GM19455 (cell line): Measurements from ENCODE around the gene LCN10.
"Not testable (repeated sequence)": the region's sequence is repeated elsewhere in the genome, so short reads cannot be mapped to it uniquely, and the experiment has no call there.

Experiments used
- ATAC-seq: cut with Tn5 transposase; IDR thresholded peaks from one replicate; pipeline ENCODE4 v1.9.1; 2021; ENCODE audit not compliant: unreplicated experiment

LCN10 gene

GRCh38 chr9:136704741-136705140, 38.0 kb downstream of the LCN10 start:
- not testable (repeated sequence) for ATAC-seq

DNA sequence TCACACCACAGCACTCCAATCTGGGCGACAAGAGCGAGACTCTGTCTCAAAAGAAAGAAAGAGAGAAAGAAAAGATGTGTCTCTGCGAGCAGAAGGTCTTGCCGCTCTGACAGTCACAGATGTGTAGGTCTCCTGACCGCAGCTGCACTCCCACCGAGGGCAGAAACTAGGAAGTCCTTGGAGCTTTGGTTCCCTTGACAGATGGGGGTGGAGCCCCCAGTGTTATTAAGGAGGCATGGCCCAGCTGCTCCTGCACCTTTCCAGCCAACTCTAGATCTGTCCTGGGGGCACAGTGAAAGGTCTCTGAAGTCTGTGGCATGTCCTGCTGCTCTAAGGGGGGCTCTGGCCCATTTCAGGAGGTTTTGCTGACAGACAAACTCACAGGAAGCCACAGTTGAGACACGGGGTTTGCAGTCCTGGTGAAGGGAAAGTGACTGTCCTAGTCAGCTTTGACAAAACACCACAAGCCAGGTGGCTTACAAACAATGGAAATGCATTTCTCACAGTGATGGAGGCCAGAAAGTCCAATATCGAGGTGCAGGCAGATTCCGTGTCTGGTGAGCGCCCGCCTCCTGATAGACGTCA, 39.4 kb downstream of the LCN10 start:
- no peak for ATAC-seq

DNA sequence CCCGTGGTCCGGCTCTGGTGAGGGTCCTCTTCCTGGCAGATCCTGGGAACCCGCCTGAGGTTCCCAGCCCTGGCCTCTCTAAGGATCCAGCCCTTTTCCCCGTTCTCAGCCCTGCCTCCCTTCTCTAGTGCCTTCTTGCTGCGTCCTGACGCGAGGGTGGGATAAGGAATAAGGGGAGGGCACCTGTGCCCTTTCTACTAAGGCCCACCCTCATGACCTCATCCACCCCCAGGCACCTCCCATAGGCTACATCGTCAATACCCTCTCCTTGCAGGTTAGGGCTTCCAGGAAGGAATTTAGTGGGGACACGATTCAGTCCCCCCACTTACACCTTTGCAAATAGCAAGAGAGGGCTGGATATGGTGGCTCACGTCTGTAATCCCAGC, 41.1 kb downstream of the LCN10 start:
- no peak for ATAC-seq

GRCh38 chr9:136700959-136701667, 41.6 kb downstream of the LCN10 start:
- no peak for ATAC-seq

- ATAC-seq, result no peak
These were observed 42.4 kb downstream of the LCN10 start for GRCh38 chr9:136700304-136700703.

DNA sequence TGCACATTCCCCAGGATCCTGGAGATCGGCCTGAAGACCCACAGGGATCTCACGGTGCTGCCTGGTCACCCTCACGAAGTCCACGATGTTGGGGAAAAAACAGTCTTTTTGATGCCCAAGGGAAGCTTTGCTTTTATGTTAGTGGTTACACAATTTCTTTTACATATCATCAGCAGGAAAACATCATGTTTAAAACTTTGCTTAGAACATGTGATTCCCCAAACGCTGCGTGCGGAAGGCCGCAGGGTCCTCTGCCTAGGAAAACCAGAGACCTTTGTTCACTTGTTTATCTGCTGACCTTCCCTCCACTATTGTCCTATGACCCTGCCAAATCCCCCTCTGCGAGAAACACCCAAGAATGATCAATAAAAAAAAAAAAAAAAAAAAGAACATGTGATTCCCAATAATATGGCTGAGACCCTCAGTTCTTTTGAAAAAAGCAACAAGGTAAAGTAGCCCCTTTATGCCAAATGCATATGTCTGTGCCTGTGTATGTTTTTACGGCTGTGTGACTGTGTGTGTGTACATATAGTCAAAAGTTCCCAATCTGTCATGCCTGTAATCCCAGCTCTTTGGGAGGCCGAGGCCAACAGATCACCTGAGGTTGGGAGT, 44.0 kb downstream of the LCN10 start:
- no peak for ATAC-seq

GRCh38 chr9:136697821-136698526, 44.8 kb downstream of the LCN10 start:
- no peak for ATAC-seq

GRCh38 chr9:136697146-136697820, 45.5 kb downstream of the LCN10 start:
- ATAC-seq, result no peak

- no peak for ATAC-seq
These were observed 46.2 kb downstream of the LCN10 start for GRCh38 chr9:136696502-136696901.

- no peak for ATAC-seq
These were observed 46.8 kb downstream of the LCN10 start for GRCh38 chr9:136695955-136696354.

DNA sequence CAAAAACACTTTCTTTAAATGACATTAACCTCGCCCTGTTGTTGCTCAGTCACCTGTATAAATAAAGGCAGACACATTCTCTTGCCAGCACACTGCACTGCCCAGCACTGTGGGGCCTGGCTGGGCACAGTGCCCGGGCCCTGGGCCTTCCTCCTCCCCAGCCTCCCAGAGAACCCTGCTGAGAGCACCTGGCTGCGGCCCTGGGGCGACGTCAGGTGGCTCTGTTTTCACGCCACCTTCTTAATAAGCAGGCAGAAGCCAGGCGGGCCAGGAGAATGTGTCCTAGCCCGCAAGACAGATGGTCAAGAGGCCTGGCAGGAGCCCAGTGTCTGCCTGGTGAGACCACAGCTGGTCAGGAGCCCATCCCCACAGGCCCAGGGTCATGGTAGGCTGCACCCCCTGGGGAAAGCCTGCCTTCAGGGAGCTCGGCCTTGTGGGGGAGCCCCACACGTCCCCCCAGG, 47.3 kb downstream of the LCN10 start:
- no peak for ATAC-seq

DNA sequence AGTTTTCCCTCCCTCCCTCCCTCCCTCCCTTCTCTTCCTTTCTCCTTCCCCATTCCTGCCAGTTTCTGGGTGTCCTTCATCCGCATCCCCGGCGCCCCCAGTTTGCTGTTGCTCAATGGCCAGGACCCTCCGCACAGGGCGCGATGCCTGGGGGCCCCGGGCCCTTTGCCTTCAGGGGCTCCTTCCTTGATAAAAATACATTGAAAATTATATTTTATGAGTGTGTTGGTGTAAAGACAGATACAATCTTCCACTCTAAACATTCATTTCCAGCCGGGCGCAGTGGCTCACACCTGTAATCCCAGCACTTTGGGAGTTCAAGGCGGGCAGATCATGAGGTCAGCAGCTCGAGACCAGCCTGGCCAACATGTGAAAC, 47.9 kb downstream of the LCN10 start:
- ATAC-seq, result no peak

- no peak for ATAC-seq
These were observed 48.4 kb downstream of the LCN10 start for GRCh38 chr9:136694163-136694871.

DNA sequence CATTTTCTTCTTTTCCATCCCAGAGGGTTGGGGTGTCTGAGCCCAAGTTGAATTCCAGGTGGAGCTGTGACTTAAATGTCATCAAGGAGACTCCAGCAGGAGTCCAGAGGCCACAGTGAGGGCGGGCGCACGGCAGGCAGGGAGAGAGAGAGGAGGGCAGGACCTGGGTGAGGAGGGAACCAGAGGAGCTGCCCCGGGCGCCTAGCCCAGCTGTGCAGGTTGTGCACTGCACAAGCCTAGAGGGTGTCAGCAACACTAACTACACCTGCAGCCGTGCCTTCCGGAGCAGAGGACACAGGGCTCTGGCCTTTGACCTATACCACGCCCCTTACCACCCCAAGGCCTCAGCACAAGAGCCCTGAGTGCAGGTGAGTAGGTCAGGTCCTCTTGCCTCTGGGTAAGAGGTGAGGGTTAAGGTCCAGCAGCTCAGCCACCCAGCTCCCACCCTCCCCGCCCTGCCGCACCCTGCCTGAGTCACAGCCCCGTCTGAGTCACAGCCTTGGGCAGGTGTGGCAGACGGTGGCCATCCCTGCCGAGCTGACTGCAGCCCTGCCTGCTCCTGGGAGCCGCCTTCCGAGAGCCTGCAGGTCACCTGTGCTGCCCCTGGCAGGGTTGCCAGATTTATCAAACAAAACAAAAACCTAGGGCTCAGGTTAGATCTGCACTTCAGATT, 49.1 kb downstream of the LCN10 start:
- ATAC-seq, result no peak

GRCh38 chr9:136693135-136693489, 49.6 kb downstream of the LCN10 start:
- ATAC-seq, result no peak

DNA sequence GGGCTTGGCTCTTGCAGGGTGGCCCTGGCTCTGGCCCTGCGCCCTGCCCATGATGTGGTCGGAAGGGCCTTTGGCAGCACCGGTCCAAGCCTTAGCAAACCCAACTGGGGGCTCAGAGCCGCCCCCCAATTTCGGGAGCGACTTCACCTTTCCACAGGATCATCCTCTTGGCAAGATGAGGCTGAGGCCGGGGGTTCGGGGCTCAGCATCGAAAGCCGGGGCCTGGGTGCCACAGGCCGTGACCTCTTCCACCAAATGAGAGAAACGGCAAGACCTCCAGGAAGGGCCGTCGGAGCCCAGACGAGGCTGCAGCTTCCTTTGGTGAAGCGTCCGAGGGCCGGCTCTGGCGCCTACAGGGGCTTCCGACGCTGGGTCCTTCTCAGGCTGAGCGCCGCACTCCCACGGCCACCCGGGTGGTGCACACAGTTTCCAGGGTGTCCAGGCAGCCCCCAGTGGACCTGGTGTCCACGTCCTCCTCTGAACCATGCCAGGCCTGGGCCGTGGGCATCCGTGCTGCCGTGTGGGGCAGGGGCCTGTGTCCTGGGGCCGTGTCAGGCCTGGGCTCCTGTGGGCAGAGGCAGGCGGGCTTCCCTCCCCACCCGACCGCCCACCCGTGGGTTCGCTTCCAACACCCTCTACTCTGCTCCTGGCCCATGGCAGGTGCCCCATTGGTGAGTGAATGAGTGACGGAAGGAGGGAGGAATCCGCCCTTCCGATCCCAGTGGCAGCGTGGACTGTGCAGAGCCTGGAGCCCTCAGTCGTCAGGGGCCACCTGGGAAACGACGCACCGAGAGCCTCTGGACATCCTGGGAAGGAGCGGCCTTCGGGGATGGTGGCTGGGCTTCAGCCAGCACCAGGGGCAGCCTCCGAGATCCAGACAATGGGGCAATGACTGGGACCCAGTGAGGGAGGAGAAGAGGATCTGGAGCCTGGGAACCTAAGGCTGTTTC, 50.3 kb downstream of the LCN10 start:
- no peak for ATAC-seq

- ATAC-seq, result no peak
These were observed 51.2 kb downstream of the LCN10 start for GRCh38 chr9:136691316-136692184.

DNA sequence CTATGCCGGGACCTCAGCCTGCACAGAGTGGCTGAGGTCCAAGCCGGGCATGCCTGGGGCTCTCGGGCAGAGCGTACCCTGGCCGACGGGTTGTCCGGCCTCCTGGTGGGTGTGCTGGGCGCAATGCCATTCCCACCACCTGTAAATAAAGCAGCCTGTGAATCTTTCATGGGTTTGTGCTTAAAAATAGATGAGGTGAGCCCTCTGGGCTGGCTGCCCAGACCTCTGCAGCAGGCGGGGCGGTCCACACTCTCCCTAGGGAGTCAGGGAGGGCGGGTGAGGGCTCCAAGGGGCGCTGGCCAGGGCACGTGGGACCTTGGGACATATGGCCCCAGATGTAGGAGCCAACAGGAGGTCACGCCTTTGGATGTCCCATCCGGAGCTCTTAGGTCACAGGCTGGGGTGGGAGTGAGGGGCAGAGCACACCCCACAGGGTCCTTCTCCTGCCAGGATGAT, 51.9 kb downstream of the LCN10 start:
- ATAC-seq, result no peak
